Anterior cingulate cortex (tissue), 58 donors: ENCODE data around the gene IL17RC.

Source experiments
- DNase-seq, 58 donors: peaks; one replicate each; lab custom pipeline; 2025; lab: John Stamatoyannopoulos, UW

The IL17RC gene

GRCh38 chr3:9970020-9970652, 53.2 kb downstream of the IL17RC start:
- DNase-seq: no peak

- peak in 15 of 58 donors; percentile 3 to 46 (median 7) for DNase-seq
These were observed 60.1 kb downstream of the IL17RC start for GRCh38 chr3:9976721-9977709.

GRCh38 chr3:9978710-9979305, 61.9 kb downstream of the IL17RC start:
- no peak for DNase-seq

- DNase-seq: no peak
These were observed 63.4 kb downstream of the IL17RC start for GRCh38 chr3:9980251-9980650.
